GM23248 (cell line): ENCODE data around the gene YIPF1.

Experiments used
- EZH2 ChIP-seq: fragments of 200-600 bp; sonication (generic); IDR thresholded peaks from 2 replicates; pipeline ENCODE4 v1.6.1; 2018; ENCODE audit warnings: antibody characterized with exemption, mild to moderate bottlenecking; ENCODE audit not compliant: insufficient read depth, poor library complexity, severe bottlenecking
- EZH2phosphoT487 ChIP-seq: fragments of 200-600 bp; sonication (generic); IDR thresholded peaks from 2 replicates; pipeline ENCODE4 v1.6.1; 2018; ENCODE audit warnings: antibody characterized with exemption, moderate library complexity, mild to moderate bottlenecking, low read depth; ENCODE audit not compliant: insufficient read depth

DNA sequence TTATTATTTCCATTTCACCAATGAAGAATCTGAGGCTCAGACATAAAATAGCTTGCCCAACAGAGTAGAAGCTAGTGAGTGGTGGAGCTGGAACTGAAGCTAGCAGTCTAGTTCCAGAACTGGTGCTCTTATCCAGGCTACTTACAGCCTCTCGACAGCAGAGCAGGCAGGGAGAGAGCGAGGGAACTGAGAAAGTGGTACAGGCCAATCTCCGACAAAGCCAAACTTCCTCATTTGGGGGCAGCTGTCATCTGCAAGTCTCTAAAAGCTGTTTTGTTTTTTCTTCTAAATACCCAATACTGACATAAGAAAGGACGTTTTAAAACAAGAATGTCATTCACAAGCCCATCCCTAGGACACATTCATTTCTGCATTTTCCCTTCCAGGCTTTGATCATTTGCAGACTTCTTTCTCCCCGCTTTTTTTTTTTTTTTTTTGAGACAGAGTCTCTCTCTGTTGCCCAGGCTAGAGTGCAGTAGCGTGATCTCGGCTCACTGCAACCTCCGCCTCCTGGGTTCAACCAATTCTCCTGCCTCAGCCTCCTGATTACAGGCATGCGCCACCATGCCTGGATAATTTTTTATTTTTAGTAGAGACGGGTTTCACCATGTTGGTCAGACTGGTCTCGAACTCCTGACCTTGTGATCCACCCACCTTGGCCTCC lies 20.0 kb downstream of the YIPF1 start:
- TF ChIP-seq EZH2 = no peak
- no peak for TF ChIP-seq EZH2phosphoT487
